ENCODE data around the gene PSME1.

PSME1 gene

DNA sequence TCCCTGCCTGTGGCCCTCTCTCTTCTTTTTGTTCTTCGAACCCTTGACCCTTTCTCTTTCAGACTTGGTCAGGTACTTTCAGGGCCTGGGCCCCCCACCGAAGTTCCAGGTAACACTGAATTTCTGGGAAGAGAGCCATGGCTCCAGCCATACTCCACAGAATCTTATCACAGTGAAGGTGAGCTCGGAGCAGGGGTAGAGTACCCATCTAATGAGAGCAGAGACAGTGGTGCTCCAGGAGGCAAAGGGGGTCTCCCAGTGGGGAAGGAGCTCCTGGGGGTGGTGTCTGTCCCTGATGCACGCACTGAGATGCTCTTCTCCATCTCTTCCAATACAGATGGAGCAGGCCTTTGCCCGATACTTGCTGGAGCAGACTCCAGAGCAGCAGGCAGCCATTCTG, 29.8 kb downstream of the PSME1 start:
- no peak for TF ChIP-seq CTCF (IDR thresholded peaks at IDR 0.05; ENCODE audit: low read length)
- no peak for TF ChIP-seq EZH2phosphoT487 (IDR thresholded peaks at IDR 0.05; ENCODE audit: low read length)
- no peak for TF ChIP-seq EZH2 (optimal IDR thresholded peaks at IDR 0.05; ENCODE audit: low read depth, low read length)
- DNase-seq: no peak
- Histone ChIP-seq H3K4me3 (ENCODE audit: low read length) (no peak overlapping the region), H3F3A (ENCODE audit: insufficient read depth, low read length) (no peaks in the 10 kb centered on the region), H3K9me2 (replicated peaks; ENCODE audit: insufficient read depth, low read length) (no peaks in the 10 kb centered on the region), H3K4me1 (ENCODE audit: low read length) (no peaks in the 10 kb centered on the region), H3K4me2 (ENCODE audit: low read depth, low read length) (no peak overlapping the region), H3K79me2 (ENCODE audit: low read length) (peaks cover 12% of the 10 kb centered on the region), H3K27ac (ENCODE audit: low read length) (no peak overlapping the region), H3K9ac (ENCODE audit: low read length) (no peak overlapping the region), H4K20me1 (ENCODE audit: insufficient read depth, low read length) (no peaks in the 10 kb centered on the region), H3K9me3 (replicated peaks; ENCODE audit: insufficient read depth, low read length) (no peaks in the 10 kb centered on the region), H2AFZ (ENCODE audit: low read length) (no peak overlapping the region), H3K36me3 (replicated peaks; ENCODE audit: insufficient read depth, low read length) (no peaks in the 10 kb centered on the region), H3K27me3 (replicated peaks; ENCODE audit: insufficient read depth, low read length) (no peaks in the 10 kb centered on the region)

- Histone ChIP-seq H3K4me2 (ENCODE audit: low read depth, low read length) (no peak overlapping the region), H3K9ac (ENCODE audit: low read length) (no peak overlapping the region), H3K27ac (ENCODE audit: low read length) (no peak overlapping the region), H2AFZ (ENCODE audit: low read length) (no peak overlapping the region), H3F3A (ENCODE audit: insufficient read depth, low read length) (no peaks in the 10 kb centered on the region), H4K20me1 (ENCODE audit: insufficient read depth, low read length) (no peaks in the 10 kb centered on the region), H3K79me2 (ENCODE audit: low read length) (no peaks in the 10 kb centered on the region), H3K9me2 (replicated peaks; ENCODE audit: insufficient read depth, low read length) (no peaks in the 10 kb centered on the region), H3K4me1 (ENCODE audit: low read length) (no peaks in the 10 kb centered on the region), H3K9me3 (replicated peaks; ENCODE audit: insufficient read depth, low read length) (no peaks in the 10 kb centered on the region), H3K27me3 (replicated peaks; ENCODE audit: insufficient read depth, low read length) (no peaks in the 10 kb centered on the region), H3K4me3 (ENCODE audit: low read length) (no peak overlapping the region), H3K36me3 (replicated peaks; ENCODE audit: insufficient read depth, low read length) (no peaks in the 10 kb centered on the region)
- TF ChIP-seq EZH2phosphoT487 (IDR thresholded peaks at IDR 0.05; ENCODE audit: low read length) (no peak), EZH2 (optimal IDR thresholded peaks at IDR 0.05; ENCODE audit: low read depth, low read length) (no peak), CTCF (IDR thresholded peaks at IDR 0.05; ENCODE audit: low read length) (no peak)
- DNase-seq: no peak
Measured at GRCh38 chr14:24167469-24168114, 31.6 kb downstream of the PSME1 start.

- no peak within 1 kb of the TSS for H3K27ac ChIP-seq (ENCODE audit: low read length)
- H2AFZ ChIP-seq (ENCODE audit: low read length): no peak within 1 kb of the TSS
Measured at GRCh38 chr14:24171422-24172260, 35.6 kb downstream of the PSME1 start, which contains the start of gene REC8. TSS of gene REC8 (plus strand) at chr14:24172080. CDS start at chr14:24172553, 473 bp downstream.

More at GRCh38 chr14:24171422-24172260, 35.6 kb downstream of the PSME1 start, which contains the start of gene REC8:
- Histone ChIP-seq H3K4me1 (ENCODE audit: low read length) (no peaks in the 10 kb centered on the region), H3K4me2 (ENCODE audit: low read depth, low read length) (no peak within 1 kb of the TSS), H3K4me3 (ENCODE audit: low read length) (no peak within 1 kb of the TSS), H4K20me1 (ENCODE audit: insufficient read depth, low read length) (no peaks in the 10 kb centered on the region), H3K79me2 (ENCODE audit: low read length) (no peaks in the 10 kb centered on the region), H3K9me2 (replicated peaks; ENCODE audit: insufficient read depth, low read length) (no peaks in the 10 kb centered on the region), H3K9ac (ENCODE audit: low read length) (no peak within 1 kb of the TSS), H3K36me3 (replicated peaks; ENCODE audit: insufficient read depth, low read length) (no peaks in the 10 kb centered on the region), H3F3A (ENCODE audit: insufficient read depth, low read length) (no peaks in the 10 kb centered on the region), H3K9me3 (replicated peaks; ENCODE audit: insufficient read depth, low read length) (no peaks in the 10 kb centered on the region), H3K27me3 (replicated peaks; ENCODE audit: insufficient read depth, low read length) (no peaks in the 10 kb centered on the region)
- TF ChIP-seq EZH2 (optimal IDR thresholded peaks at IDR 0.05; ENCODE audit: low read depth, low read length): no peak
- TF ChIP-seq EZH2phosphoT487 (IDR thresholded peaks at IDR 0.05; ENCODE audit: low read length): no peak
- no peak for TF ChIP-seq CTCF (IDR thresholded peaks at IDR 0.05; ENCODE audit: low read length)
- no peak for DNase-seq

Data from MM.1S (cell line).